Myocyte (in vitro differentiated cells): ENCODE results near the gene PRM2. TPM values are rescaled to one million over a fixed set of nuclear protein-coding genes. Genes with fewer than 3 reads are reported as not detected.

Experiments used
- DNase-seq: peaks from one replicate; pipeline ENCODE4 v3.0.0-alpha.2; 2012; ENCODE audit warnings: low read depth
- total RNA-seq: library from RNA; depleted of rRNA; stranded (reverse); fragments of >200 nt; gene quantifications from 2 replicates; pipeline ENCODE4 v1.2.3, GENCODE V29; 2014

Gene PRM2
- total RNA-seq, 1 donor from 2014 or later, result not detected

DNA sequence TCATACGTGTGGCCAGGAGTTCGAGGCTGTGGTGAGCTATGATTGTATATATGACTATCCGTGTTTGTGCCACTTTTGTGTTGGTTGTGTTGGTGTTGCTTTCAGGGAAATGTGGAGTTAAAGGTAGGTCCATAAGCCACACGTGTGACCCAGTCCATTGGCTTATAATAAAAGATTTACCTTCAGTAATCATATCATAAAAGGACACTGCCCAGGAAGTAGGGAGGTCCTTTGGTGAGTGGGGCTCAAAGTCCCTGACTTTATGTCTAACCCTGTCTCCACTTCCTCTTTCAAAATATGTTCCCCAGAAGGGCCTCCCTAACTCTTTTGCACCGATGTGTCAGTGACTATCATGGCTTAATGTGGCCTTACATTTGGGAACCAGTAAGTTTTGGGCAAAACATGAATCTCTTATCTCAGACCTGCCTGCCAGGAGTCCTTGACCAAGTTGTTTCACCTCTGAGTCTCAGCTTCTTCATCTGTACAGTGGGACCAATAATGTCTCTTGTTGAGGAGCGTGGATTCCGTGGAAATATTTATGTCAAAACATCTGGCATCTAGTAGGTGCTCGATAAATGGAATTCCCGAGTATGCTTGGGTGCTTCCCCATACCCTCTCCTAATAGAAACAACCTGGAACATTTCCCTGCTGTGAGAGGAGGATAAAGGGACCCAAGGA lies 12.0 kb downstream of the PRM2 start:
- DNase-seq, result no peak

DNA sequence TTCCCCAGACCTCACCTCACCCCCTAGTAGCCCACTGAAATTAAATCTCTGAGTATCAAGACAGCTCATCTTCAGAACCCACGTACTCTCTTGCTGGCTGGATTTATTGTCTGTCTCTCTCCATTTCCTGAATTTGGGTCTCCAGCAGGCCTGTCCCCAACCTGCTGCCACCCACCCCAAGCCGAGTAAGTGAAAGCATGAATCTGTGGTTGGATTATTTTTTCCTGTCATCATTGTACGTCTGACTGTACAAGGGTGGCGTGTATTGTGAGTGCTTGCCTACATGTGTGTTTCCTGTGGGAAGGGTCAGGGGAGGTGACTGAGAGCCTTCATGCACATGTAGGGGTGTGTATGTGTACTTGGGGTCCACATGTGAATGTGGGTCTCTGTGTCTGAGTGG lies 12.5 kb downstream of the PRM2 start:
- no peak for DNase-seq

DNA sequence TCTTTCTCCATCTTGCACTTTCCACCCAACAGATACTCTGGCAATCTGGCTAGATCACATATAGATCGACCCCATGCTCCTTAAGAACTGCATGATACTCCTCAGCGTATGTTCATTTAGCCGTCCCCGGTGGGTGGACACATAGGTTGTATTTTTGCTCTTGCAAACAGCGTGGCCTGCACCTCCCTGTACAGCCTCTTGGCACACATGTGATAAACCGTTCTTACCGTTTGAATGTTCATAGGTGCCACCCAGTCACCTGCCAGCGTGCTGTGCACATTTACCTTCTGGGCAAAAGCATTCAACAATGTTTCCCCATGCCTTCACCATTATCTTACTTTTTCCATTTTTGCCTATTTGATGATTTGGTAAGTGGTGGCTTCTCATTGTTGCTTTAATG lies 13.4 kb downstream of the PRM2 start:
- no peak for DNase-seq

DNA sequence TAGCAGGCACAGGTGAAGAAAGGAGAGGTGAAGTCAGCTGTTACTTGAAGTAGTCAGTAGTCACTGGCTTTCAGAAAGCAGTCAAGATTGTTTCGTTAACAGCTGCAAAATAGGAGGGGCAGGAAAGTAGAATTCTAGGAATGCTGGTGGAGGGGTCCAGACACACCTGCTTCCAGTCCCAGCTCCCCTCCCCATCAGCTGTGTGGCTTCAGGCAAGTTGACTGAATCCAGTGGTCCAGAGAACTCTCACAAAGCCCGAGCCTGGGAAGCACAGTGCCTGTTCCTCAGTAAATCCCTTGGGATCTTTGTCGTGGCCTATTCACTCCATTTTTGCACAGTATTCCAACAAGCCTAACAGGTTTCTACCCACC lies 15.7 kb downstream of the PRM2 start:
- DNase-seq, result no peak

DNA sequence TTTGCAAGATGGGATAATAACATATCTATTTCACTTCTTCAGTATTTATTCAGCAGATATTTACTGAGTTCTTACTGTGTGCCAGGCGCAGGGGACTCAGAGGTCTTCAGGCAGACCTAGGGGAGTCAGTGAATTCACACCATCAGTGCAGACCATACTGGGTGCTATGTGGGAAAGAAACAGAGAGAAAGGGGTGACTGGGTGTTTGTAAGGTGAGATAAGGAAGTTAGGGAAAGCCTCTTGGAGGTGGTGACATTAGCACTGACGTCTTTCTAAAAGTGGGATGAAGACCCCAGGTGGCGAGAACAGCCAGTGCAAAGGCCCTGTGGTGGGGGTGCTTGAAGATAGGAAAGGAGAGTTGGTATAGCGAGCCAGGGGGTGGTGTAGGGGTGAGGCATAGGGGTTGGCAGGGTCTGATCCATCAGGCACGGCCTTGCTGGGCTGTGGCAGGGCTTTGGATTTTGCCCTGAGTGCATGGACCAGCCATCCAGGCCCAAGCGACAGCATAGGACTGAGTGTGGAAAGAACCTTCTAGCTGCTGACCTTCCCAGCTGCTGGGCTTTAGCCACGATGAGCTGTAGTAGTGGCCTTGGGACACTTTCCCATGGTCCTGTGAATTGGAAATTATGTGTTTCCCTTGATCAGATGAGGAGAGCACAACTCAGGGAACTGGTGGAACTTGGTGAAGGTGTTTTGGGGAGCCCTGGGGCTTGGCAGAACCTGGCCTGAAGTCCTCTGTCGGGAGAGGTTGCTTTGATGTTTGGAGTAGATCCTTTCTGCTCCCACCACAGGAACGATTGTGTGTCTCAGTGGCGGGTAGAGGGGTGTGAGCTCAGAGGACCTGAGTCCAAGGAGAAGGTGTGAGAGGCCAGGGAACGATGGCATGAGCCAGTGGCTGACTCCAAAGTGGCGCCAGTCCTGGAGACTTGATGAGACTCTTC lies 16.4 kb downstream of the PRM2 start:
- no peak for DNase-seq

DNA sequence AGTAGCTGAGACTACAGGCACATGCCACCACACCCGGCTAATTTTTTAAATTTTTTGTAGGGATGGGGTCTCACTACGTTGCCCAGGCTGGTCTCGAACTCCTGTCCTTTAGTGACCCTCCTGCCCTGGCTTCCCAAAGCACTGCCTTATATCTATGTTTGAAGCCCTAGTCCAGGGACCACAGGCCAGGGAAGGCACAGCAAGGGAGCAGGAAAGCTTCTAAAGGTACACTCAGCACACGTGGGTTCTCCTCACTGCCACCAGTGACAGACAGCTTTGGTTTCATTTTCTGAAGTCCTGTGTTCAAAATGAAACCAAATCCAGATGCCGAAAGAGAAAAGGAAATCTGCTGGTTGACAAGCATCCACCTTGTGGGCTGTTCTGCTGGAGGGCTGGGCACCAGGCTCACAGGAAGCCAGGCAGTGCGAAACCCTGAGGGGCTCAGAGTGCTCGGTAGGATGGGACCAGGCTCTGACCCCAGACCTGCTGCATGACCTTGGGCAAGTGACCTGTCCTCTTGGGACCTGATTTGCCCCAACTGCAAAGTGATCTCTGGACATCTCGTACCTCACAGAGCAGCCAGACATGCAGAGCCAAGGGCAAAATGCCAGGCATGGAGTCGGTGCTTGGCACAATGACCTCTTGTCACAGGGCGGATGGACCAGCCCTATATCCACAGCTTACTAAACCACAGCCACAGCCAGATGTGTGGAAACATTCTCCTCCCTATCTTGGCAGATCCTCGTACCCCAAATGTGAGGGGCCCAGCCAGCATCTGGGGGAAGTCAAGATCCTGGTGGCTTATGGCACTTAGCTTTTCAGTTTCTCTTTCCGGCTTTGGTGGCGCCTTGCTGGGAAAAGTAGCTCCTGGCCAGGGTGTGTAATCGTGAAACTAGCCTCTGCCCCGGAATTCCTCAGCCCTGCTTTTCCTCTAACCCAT lies 17.5 kb downstream of the PRM2 start:
- DNase-seq, result no peak

DNA sequence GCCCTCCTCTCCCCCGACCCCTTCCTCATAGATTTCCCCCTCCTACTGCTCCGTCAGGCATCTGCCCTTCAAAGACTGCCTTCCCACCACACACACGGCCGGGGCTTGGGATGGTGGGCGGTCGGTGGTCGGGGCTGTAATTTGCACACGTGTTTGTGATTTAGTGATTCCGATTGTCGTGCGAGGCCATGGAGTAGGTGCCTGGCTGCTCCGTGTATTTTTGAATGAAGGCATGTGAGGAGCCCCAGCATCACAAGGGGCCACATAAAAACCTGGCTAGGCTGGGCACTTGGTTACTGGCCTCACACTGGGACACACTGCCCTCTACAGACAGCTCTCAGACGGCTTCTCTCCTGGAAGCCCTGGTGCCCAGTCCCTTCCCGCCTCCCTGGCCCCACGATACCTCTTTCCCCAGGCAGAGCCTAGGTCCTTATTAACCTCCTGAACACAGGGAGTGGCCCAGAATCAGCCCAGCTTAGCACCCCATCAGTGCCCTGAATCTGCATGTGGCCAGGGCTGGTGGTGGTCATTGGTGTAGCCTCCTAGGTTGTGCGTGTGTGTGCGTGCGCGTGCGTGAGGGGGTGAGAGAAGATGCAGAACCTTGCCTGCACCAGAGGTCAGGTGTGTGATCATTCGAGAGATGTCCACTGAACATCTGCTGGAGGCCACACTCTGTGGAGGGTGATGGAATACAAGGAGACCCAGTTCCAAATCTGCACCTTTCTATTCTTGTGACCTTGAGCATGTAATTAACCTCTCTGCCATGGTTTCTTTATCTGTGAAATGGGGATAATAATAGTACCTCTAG lies 18.9 kb downstream of the PRM2 start:
- DNase-seq, result peak; percentile 86

DNA sequence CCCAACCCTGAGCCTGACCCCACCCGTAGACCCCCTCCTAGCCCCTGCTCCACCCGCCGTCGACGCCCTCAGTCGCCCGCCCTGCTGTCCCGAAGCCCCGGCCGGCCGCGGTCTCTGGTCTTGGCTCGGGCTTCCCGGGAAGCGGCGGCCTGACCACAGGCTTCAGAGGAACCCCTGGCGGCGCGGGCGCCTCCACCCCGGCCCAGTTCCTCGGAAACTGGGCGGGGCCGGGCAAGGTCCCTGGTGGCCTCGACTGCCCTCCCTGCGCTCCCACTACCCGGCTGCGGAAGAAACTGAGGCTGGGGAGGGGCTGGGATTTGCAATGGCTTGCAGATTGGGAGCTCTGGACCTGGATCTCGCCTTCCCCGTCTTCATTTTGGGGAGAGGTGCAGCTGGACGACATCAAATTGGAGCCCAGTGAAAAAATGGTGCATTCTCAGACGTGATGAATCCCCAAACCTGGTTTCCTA lies 19.6 kb downstream of the PRM2 start:
- DNase-seq, result peak; percentile 85

DNA sequence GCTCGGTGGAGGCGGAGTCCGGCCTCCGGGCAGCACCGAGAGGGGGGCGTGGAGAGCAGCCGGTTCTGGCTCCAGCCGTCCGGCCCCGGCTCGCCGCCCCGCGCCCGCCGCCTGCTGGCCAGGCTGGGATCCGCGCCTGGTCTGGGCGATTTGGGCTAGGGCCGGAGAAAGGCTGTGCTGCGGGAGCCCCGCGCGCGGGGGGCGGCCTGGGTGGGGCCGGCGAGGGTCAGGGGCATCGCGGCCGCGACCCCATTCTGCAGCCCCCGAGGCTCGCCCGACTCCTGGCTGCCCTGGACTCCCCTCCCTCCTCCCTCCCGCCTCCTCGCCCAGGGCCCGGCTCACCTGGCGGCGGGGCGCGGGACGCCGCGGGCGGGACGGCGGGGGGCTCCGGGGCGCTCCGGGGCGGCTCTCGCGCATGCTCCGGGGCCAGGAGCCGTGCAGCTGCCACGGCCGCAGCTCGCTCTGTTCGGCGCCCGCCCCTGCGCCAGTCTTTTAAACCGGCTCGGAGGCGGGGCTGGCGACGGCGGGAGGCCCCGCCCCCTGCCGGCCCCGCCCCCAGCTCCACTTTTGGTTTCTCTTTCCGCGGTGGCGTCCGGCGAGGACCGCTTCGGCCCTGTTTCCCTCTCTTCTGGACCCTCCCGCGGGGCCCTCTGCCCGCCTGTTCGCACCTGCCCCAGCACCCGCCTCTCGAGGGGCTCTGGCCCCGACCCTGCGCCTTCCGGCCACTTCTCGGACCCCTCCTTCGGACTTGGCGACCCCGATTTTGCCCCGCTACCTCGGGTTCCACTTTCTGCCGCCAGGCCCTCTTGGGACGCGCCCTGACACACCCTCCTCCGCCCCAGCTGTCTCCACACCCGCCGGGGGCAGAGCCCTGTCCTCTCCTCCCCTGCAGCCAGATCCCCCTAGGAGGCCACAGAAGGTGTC lies 20.3 kb downstream of the PRM2 start, which contains the start of gene SOCS1:
Gene SOCS1 (minus strand): TSS at position 468 of the 924 bp plus-strand sequence. CDS start 726 bp downstream, outside the sequence.
- DNase-seq, result peak; percentile 88

DNA sequence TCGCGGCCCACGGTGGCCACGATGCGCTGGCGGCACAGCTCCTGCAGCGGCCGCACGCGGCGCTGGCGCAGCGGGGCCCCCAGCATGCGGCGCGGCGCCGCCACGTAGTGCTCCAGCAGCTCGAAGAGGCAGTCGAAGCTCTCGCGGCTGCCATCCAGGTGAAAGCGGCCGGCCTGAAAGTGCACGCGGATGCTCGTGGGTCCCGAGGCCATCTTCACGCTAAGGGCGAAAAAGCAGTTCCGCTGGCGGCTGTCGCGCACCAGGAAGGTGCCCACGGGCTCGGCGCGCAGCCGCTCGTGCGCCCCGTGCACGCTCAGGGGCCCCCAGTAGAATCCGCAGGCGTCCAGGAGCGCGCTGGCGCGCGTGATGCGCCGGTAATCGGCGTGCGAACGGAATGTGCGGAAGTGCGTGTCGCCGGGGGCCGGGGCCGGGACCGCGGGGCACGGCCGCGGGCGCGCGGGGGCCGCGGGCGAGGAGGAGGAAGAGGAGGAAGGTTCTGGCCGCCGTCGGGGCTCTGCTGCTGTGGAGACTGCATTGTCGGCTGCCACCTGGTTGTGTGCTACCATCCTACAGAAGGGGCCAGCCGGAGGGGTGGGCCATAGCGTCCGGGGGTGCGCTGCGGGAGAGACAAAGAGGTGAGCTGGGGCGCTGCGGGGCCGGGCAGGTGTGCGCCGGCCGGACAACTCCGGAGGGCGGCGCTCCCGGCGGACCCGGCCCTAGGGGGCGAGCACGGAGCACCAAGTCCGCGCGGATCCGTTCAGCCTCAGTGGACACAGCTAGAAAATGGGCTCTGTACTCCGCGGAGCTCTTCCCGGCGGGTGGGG lies 21.2 kb downstream of the PRM2 start:
- no peak for DNase-seq

DNA sequence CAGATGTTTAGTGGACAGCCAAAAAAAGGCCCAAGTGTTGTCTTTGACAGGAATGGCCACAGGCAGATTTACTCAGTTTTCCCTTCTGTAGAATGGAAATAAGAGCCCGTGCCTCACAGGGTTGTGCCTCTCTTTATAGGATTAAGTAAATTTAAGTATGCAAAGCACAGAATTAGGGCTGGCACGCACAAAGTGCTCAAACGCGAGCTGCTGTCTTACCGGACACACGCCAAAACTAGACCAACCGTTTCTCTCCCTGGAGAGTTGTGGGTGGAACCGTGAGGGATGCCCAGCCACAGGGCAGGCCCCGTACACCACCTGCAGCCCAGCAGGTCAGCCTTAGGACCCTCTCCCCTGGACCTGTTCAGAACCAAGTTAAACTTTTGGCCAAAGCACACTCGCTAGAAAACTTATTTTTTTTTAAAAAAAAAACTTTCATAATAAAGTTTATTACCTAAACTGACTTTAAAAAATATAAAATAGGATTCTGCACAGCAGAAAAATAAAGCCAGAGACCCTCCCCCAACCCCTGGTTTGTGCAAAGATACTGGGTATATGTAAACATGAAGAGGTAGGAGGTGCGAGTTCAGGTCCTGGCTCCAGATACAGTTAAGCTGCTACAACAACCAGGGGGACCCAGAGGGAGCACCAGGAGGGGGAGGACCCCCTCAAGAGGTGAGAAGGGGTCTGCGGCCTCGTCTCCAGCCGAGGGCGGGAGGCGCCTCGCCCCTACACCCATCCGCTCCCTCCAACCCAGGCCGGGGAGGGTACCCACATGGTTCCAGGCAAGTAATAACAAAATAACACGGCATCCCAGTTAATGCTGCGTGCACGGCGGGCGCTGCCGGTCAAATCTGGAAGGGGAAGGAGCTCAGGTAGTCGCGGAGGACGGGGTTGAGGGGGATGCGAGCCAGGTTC lies 22.0 kb downstream of the PRM2 start:
- no peak for DNase-seq

DNA sequence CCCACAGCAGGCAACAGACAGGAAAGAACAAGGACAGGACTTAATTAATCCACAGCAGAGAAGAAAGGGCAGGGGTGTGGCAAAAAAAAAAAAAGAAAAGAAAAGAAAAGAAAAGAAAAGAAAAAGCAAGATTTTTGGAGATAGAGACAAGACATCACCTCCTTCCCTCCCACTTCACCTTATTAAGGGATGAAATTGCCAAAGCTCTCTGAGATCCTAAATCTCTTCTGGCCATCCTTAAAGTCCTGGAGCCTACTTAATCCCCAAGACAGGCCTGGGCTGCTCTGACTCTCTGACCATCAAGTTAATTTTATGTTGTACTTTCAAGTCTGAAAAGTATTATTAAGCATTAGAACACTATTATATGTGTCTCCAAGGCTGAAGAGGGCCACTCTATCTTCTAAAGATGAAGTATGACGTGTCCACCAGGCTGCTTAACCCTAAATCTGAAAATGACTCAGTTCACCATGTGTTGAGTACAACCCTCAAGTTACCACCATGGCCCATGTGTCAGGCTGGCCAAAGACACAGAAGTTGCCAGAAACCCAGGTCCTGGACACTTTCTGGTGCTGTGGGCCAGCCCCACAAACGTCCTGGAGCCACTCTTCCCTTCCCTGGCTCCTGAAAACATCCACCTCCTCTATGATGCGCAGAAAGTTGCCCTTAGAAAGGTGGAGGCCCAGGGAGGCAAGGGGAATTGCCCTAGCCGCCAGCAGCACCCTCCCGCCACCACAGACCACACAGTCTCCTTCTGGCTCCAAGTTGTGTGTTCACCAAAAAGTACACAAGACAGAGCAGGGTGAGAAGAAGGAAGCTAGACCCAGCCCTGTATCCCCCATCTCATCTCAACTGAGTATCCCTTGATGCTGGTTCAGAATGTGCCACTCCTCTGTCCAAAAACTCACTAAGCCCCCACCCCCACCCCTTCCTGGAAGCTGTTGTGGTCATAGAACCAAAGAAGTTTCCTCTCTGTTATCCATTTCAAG lies 23.0 kb downstream of the PRM2 start:
- DNase-seq, result peak; percentile 43

DNA sequence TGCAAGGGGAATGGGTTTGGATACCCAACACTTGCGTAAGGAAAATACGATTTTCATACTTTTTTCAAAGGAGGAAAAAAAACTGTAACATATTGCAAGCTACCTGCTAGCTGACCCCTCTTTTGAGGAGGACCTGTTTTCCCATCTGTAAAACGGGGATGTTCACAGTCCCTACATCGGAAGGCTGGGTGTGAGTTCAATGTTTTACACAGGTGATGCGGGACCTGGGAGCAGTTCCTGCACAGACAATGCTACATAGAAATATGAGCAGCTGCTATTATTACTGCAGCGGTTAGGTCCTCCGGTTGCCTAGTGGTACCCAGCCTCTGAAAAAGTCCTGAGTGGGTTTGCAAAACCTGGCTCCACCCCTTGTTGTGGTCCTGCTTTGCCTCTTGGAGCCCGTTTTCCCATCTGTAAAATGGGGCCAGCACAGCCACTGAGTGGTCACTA lies 23.8 kb downstream of the PRM2 start:
- DNase-seq, result no peak

DNA sequence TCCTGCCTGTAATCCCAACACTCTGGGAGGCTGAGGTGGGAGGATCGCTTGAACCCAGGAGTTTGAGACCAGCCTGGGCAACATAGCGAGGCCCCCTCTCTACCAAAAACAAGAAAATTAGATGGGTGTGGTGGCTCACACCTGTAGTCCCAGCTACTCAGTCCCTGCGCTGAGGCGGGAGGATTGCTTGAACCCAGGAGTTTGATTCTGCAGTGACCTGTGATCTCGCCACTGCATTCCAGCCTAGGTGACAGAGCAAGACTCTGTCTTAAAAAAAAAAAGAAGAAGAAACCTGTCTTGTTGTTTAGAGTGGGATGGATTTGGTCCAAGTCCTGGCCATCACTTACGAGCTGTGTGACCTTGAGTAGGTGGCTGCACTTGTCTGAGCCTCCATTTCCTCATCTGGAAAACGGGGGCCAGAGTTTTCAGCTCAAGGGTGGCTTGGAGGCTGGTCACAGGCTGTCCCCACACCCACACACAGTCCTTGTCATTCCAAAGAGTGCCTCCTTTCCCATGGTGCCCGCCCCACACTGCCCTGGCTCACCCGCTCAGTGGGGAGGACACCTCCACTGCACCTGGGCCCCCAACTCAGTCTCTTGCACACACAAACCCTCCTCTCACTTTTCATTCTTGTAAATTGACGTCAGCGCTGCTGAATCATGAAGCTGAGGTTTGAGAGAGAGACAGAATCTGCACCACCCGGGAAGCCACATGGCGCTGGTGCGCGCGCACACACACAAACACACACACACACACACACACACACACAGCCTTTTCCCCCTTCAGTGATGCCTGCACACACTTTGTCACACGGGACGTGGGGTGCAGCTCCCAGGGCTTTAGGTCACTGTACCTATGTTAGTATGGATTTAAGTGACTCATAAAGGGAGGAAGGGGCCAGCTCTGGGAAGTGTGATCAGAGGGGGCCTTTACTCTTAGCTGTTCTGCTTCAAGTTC lies 24.5 kb downstream of the PRM2 start:
- DNase-seq, result no peak
